ENCODE measurements around the gene ACSF3.

ACSF3 gene

GRCh38 chr16:89154390-89155183 lies 60.9 kb downstream of the ACSF3 start:
- no peak for DNase-seq
- Histone ChIP-seq H3K4me3 (no peak overlapping the region), H3K4me1 (peaks cover 0 to 29% (median 18%) of the 10 kb centered on the region in 4 donors), H3K9me3 (no peaks in the 10 kb centered on the region), H3K27ac (peak overlapping the region in 1 of 2 donors; percentile 8), H3K27me3 (no peaks in the 10 kb centered on the region), H3K36me3 (peaks cover 28 to 36% (median 28%) of the 10 kb centered on the region in 3 donors)
- intact Hi-C loops (cut with DNase I; ENCODE audit: low total_unique reads) = no loop called here
- no peak for TF ChIP-seq CTCF (IDR thresholded peaks at IDR 0.05)

- TF ChIP-seq CTCF (IDR thresholded peaks at IDR 0.05) = no peak
- peak; percentile 66 to 86 for DNase-seq
- H3K4me3 ChIP-seq = no peak overlapping the region
- H3K27me3 ChIP-seq = no peaks in the 10 kb centered on the region
- peaks cover 0 to 29% (median 18%) of the 10 kb centered on the region in 4 donors for H3K4me1 ChIP-seq
- intact Hi-C loops (cut with DNase I; ENCODE audit: low total_unique reads) = no loop called here
- H3K27ac ChIP-seq = peak overlapping the region in 1 of 2 donors; percentile 8
- no peaks in the 10 kb centered on the region for H3K9me3 ChIP-seq
- H3K36me3 ChIP-seq = peaks cover 21 to 29% (median 22%) of the 10 kb centered on the region in 3 donors
These were observed 61.6 kb downstream of the ACSF3 start for GRCh38 chr16:89155184-89155679.

GRCh38 chr16:89155851-89156739 lies 62.4 kb downstream of the ACSF3 start:
- H3K27ac ChIP-seq = no peak overlapping the region
- intact Hi-C loops (cut with DNase I; ENCODE audit: low total_unique reads) = no loop called here
- peaks cover 0 to 6% of the 10 kb centered on the region in 2 donors for H3K27me3 ChIP-seq
- peaks cover 13 to 21% (median 14%) of the 10 kb centered on the region in 3 donors for H3K36me3 ChIP-seq
- no peak overlapping the region for H3K4me3 ChIP-seq
- DNase-seq = no peak
- H3K9me3 ChIP-seq = no peaks in the 10 kb centered on the region
- TF ChIP-seq CTCF (IDR thresholded peaks at IDR 0.05) = no peak
- peaks cover 0 to 29% (median 18%) of the 10 kb centered on the region in 4 donors for H3K4me1 ChIP-seq

GRCh38 chr16:89156740-89157645 lies 63.3 kb downstream of the ACSF3 start:
- Histone ChIP-seq H3K27me3 (peaks cover 0 to 15% of the 10 kb centered on the region in 2 donors), H3K4me3 (no peak overlapping the region), H3K36me3 (peaks cover 4 to 12% (median 6%) of the 10 kb centered on the region in 3 donors), H3K27ac (no peak overlapping the region), H3K4me1 (peaks cover 0 to 29% (median 18%) of the 10 kb centered on the region in 4 donors), H3K9me3 (no peaks in the 10 kb centered on the region)
- intact Hi-C loops (cut with DNase I; ENCODE audit: low total_unique reads) = no loop called here
- no peak for TF ChIP-seq CTCF (IDR thresholded peaks at IDR 0.05)
- DNase-seq = no peak

- Histone ChIP-seq H3K27ac (no peak overlapping the region), H3K4me1 (peaks cover 0 to 29% (median 18%) of the 10 kb centered on the region in 4 donors), H3K27me3 (peaks cover 0 to 23% of the 10 kb centered on the region in 2 donors), H3K36me3 (peaks cover 0 to 4% (median 0%) of the 10 kb centered on the region in 3 donors), H3K4me3 (no peak overlapping the region), H3K9me3 (no peaks in the 10 kb centered on the region)
- DNase-seq = no peak
- intact Hi-C loops (cut with DNase I; ENCODE audit: low total_unique reads) = no loop called here
- no peak for TF ChIP-seq CTCF (IDR thresholded peaks at IDR 0.05)
These were observed 64.1 kb downstream of the ACSF3 start for GRCh38 chr16:89157778-89158177.

All from tibial artery (tissue), 4 donors.